ENCODE measurements around the gene TBC1D5. TPM values are rescaled to one million over a fixed set of nuclear protein-coding genes. Genes with fewer than 3 reads are reported as not detected.

Gene TBC1D5
- polyA plus RNA-seq, 1 experiment, result 27.0 TPM

GRCh38 chr3:17443142-17443541 lies 299.3 kb downstream of the TBC1D5 start:
- H3K36me3 ChIP-seq (ENCODE audit: control insufficient read depth, insufficient read depth, low read length), result no peaks in the 10 kb centered on the region; the same call in 1 of the 2 replicates
- ChIA-PET CTCF (interaction anchor here (1.2 kb wide), 1 partner anchor 11 kb away, joined by 4 read pairs; no protein-coding TSS in a partner anchor), POLR2A (no interaction called here)
- no peak for DNase-seq (ENCODE audit: low read depth)
- no peaks in the 10 kb centered on the region for H3K27me3 ChIP-seq (ENCODE audit: control insufficient read depth, insufficient read depth, low read length)
- no peak overlapping the region for H3K4me3 ChIP-seq (ENCODE audit: low read depth, low read length)
- no peak for TF ChIP-seq CTCF (IDR thresholded peaks at IDR 0.05; ENCODE audit: insufficient read depth, low read depth, low read length)

GRCh38 chr3:17442332-17443049 lies 299.9 kb downstream of the TBC1D5 start:
- no peak for DNase-seq (ENCODE audit: low read depth)
- no peak for TF ChIP-seq CTCF (IDR thresholded peaks at IDR 0.05; ENCODE audit: insufficient read depth, low read depth, low read length)
- ChIA-PET POLR2A (no interaction called here), CTCF (interaction anchor here (0.9 to 1.2 kb wide), 2 partner anchors 10 to 399 kb away, joined by 3 to 4 read pairs; no protein-coding TSS in a partner anchor)
- Histone ChIP-seq H3K36me3 (ENCODE audit: control insufficient read depth, insufficient read depth, low read length) (no peaks in the 10 kb centered on the region; the same call in 1 of the 2 replicates), H3K27me3 (ENCODE audit: control insufficient read depth, insufficient read depth, low read length) (no peaks in the 10 kb centered on the region), H3K4me3 (ENCODE audit: low read depth, low read length) (no peak overlapping the region)

GRCh38 chr3:17433876-17434275 lies 308.6 kb downstream of the TBC1D5 start:
- POLR2A ChIA-PET, result no interaction called here
- CTCF ChIA-PET, result interaction anchor here (0.5 to 8.1 kb wide), 2 partner anchors 408 to 950 kb away, joined by 5 to 67 read pairs; no protein-coding TSS in a partner anchor

GRCh38 chr3:17432236-17432635 lies 310.2 kb downstream of the TBC1D5 start:
- Histone ChIP-seq H3K27me3 (ENCODE audit: control insufficient read depth, insufficient read depth, low read length) (no peaks in the 10 kb centered on the region), H3K4me3 (ENCODE audit: low read depth, low read length) (no peak overlapping the region), H3K36me3 (ENCODE audit: control insufficient read depth, insufficient read depth, low read length) (no peaks in the 10 kb centered on the region)
- TF ChIP-seq CTCF (IDR thresholded peaks at IDR 0.05; ENCODE audit: insufficient read depth, low read depth, low read length), result no peak
- ChIA-PET CTCF (interaction anchor here (1.3 to 8.1 kb wide), 2 partner anchors 10 to 410 kb away, joined by 4 to 67 read pairs; no protein-coding TSS in a partner anchor), POLR2A (no interaction called here)
- DNase-seq (ENCODE audit: low read depth), result no peak

More at GRCh38 chr3:17433876-17434275, 308.6 kb downstream of the TBC1D5 start:
- Histone ChIP-seq H3K27me3 (ENCODE audit: control insufficient read depth, insufficient read depth, low read length) (no peaks in the 10 kb centered on the region), H3K36me3 (ENCODE audit: control insufficient read depth, insufficient read depth, low read length) (no peaks in the 10 kb centered on the region), H3K4me3 (ENCODE audit: low read depth, low read length) (no peak overlapping the region)
- TF ChIP-seq CTCF (IDR thresholded peaks at IDR 0.05; ENCODE audit: insufficient read depth, low read depth, low read length), result no peak
- no peak for DNase-seq (ENCODE audit: low read depth)

- Histone ChIP-seq H3K27me3 (ENCODE audit: control insufficient read depth, insufficient read depth, low read length) (no peaks in the 10 kb centered on the region), H3K4me3 (ENCODE audit: low read depth, low read length) (no peak overlapping the region), H3K36me3 (ENCODE audit: control insufficient read depth, insufficient read depth, low read length) (no peaks in the 10 kb centered on the region)
- ChIA-PET CTCF (interaction anchor here (1.3 to 8.1 kb wide), 2 partner anchors 11 to 410 kb away, joined by 4 to 67 read pairs; no protein-coding TSS in a partner anchor), POLR2A (no interaction called here)
- peak; percentile 23 for DNase-seq (ENCODE audit: low read depth)
- TF ChIP-seq CTCF (IDR thresholded peaks at IDR 0.05; ENCODE audit: insufficient read depth, low read depth, low read length), result no peak
Measured at GRCh38 chr3:17431484-17432045, 310.9 kb downstream of the TBC1D5 start.
